ENCODE measurements around the gene PEBP1.

PEBP1 gene

DNA sequence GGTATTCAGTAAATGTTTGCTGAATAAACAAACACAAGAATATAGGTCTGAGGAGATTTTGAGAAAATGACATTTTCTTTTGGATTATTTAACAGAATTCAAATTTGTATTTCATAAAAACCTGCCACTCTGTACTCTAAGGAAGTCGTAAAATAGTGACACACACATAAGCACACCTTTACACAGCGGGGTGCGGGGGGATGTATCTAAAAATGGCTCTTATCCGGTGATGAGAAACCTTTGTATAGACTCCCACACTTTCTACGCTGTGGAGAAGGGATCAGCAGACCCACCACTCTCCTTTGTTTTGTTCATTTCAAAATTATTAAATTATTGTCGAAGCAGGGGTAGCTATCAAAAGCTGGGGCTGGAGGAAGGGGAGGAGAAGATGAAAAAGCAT, 58.0 kb downstream of the PEBP1 start:
- no peak for DNase-seq (ENCODE audit: low read depth)
